GM12878 (cell line): ENCODE measurements around the gene PDE7B. TPM values are rescaled to one million over a fixed set of nuclear protein-coding genes. Genes with fewer than 3 reads are reported as not detected.

Experiments used
- ATAC-seq: fragments of 200-7000 bp; cut with Tn5 transposase; 3 replicates; pipeline ENCODE4 v1.9.1; 2020; ENCODE audit warnings: mild to moderate bottlenecking, moderate library complexity
- BruUV-seq: library from RNA; stranded (reverse); fragments of 400-500 nt; replicated peaks from 2 replicates; lab custom pipeline; 2021; lab: Mats Ljungman, UMichigan
- CTCF ChIA-PET: fragments of 300-600 bp; sonication (Branson Sonifier 250); formaldehyde crosslinking; extraction: SDS; loops from one replicate; lab custom pipeline; 2021; ENCODE audit warnings: inconsistent platforms; lab: Yijun Ruan, JAX
- POLR2A ChIA-PET: fragments of 350-600 bp; formaldehyde crosslinking; extraction: SDS; loops from one replicate; lab custom pipeline; 2021; ENCODE audit warnings: inconsistent platforms; lab: Charles Lee
- RAD21 ChIA-PET: fragments of 300-600 bp; sonication (Branson Sonifier 250); formaldehyde crosslinking; loops from one replicate; lab custom pipeline; 2023; ENCODE audit warnings: antibody characterized with exemption; ENCODE audit not compliant: unreplicated experiment; lab: Charles Lee
- SMC1A ChIA-PET: fragments of 300-600 bp; sonication (Branson Sonifier 250); formaldehyde crosslinking; loops from one replicate; lab custom pipeline; 2023; ENCODE audit not compliant: unreplicated experiment, uncharacterized antibody; lab: Charles Lee
- DNase-seq: peaks from one replicate; pipeline ENCODE4 v3.0.0-alpha.2; 2011; ENCODE audit warnings: low read depth, low spot score
- FAIRE-seq: peaks from 3 replicates; lab custom pipeline; 2011; peaks lifted over from hg19 to GRCh38; lab: Jason Lieb, UNC
- H2AFZ ChIP-seq: 2 replicates; pipeline ENCODE4 v1.6.0; 2011; ENCODE audit warnings: low read depth, low read length, control low read depth; ENCODE audit not compliant: control insufficient read depth
- H3K27ac ChIP-seq: 2 replicates; pipeline ENCODE4 v1.5.1; 2011; ENCODE audit warnings: control low read depth; ENCODE audit not compliant: control insufficient read depth, insufficient read depth
- H3K27me3 ChIP-seq, 2 experiments: replicated peaks in 1 of 2; 2 replicates each; pipeline versions ENCODE4 v1.6.0 to v1.6.1; 2011; ENCODE audit warnings: low read length in 1 of 2; ENCODE audit not compliant: control insufficient read depth in 2 of 2, insufficient read depth in 2 of 2
- H3K36me3 ChIP-seq, 2 experiments: 2 replicates each; pipeline ENCODE4 v1.5.1; 2011; ENCODE audit warnings: low read length in 1 of 2; ENCODE audit not compliant: control insufficient read depth in 2 of 2, insufficient read depth in 2 of 2
- H3K4me1 ChIP-seq: 2 replicates; pipeline ENCODE4 v1.6.1; 2011; ENCODE audit warnings: mild to moderate bottlenecking, low read length, moderate library complexity, mixed read lengths; ENCODE audit not compliant: control insufficient read depth, insufficient read depth
- H3K4me2 ChIP-seq: 2 replicates; pipeline ENCODE4 v1.6.0; 2011; ENCODE audit warnings: control low read depth; ENCODE audit not compliant: control insufficient read depth, insufficient read depth
- H3K4me3 ChIP-seq: fragments of 200-600 bp; sonication (generic); 2 replicates; pipeline ENCODE4 v1.5.1; 2016
- H3K79me2 ChIP-seq: 2 replicates; pipeline ENCODE4 v1.6.0; 2011; ENCODE audit warnings: low read length; ENCODE audit not compliant: control insufficient read depth, insufficient read depth
- H3K9ac ChIP-seq: 2 replicates; pipeline ENCODE4 v1.8.0; 2011; ENCODE audit warnings: low read length, control low read depth, mixed read lengths; ENCODE audit not compliant: control insufficient read depth, insufficient read depth
- H3K9me3 ChIP-seq: replicated peaks from 3 replicates; pipeline ENCODE4 v1.5.1; 2011; ENCODE audit warnings: mild to moderate bottlenecking, low read length; ENCODE audit not compliant: control insufficient read depth, insufficient read depth
- H4K20me1 ChIP-seq: 2 replicates; pipeline ENCODE4 v1.6.0; 2011; ENCODE audit not compliant: control insufficient read depth, insufficient read depth
- ESRRA ChIP-seq: IDR thresholded peaks from 2 replicates; pipeline ENCODE4 v1.6.1; 2012; ENCODE audit warnings: mild to moderate bottlenecking, low read length, improper control_type of control experiment
- GABPA ChIP-seq: IDR thresholded peaks from 2 replicates; pipeline ENCODE4 v1.6.1; 2014; ENCODE audit warnings: antibody characterized with exemption, low read depth, mild to moderate bottlenecking, inconsistent platforms
- HDGF ChIP-seq: fragments of 450-650 bp; IDR thresholded peaks from 2 replicates; pipeline ENCODE4 v1.6.1; 2016; ENCODE audit warnings: antibody characterized with exemption
- MTA3 ChIP-seq: IDR thresholded peaks from 2 replicates; pipeline ENCODE4 v1.6.1; 2012; ENCODE audit warnings: low read length, inconsistent platforms, borderline replicate concordance
- SREBF2 ChIP-seq: IDR thresholded peaks from 2 replicates; pipeline ENCODE4 v1.6.1; 2012; ENCODE audit warnings: mild to moderate bottlenecking, low read length
- TAF1 ChIP-seq: IDR thresholded peaks from 2 replicates; pipeline ENCODE4 v1.6.1; 2011; ENCODE audit warnings: mild to moderate bottlenecking, low read depth, low read length, borderline replicate concordance
- YBX1 ChIP-seq: fragments of 450-650 bp; IDR thresholded peaks from 2 replicates; pipeline ENCODE4 v1.6.1; 2016; ENCODE audit warnings: antibody characterized with exemption
- ZNF207 ChIP-seq: fragments of 450-650 bp; IDR thresholded peaks from 2 replicates; pipeline ENCODE4 v1.6.1; 2014; ENCODE audit warnings: antibody characterized with exemption, mild to moderate bottlenecking, borderline replicate concordance
- ZNF274 ChIP-seq: IDR thresholded peaks from one replicate; pipeline ENCODE4 v1.8.0; 2011; ENCODE audit not compliant: insufficient read length, insufficient read depth
- WGBS: methylation state at CpG from one replicate; pipeline ENCODE4 v1.1.6; 2016; ENCODE audit warnings: low lambda C conversion rate; ENCODE audit not compliant: insufficient replicate concordance, insufficient coverage; ENCODE audit errors: missing lambda C conversion rate; 5-methylcytosine and 5-hydroxymethylcytosine counted together
- in situ Hi-C: fragments of 300-500 bp; cut with MboI; formaldehyde crosslinking; loops from 9 replicates; pipeline ENCODE4 v1.14.3; 2018; ENCODE audit warnings: mixed read lengths
- intact Hi-C: fragments of 100-400 bp; cut with micrococcal nuclease; formaldehyde crosslinking; loops from one replicate; pipeline ENCODE4 v1.14.2; 2022; ENCODE audit not compliant: unreplicated experiment
- polyA plus RNA-seq, 11 experiments: library from polyadenylated mRNA; depleted of rRNA in 4 of 11; unstranded in 6 of 11; stranded (reverse) in 5 of 11; fragments of >200 nt; fragmentation: Nextera tagmentation in 4 of 11; fragmentation: Illumina TruSeq in 1 of 11; extraction: Ambion mirVana in 4 of 11; extraction: Trizol in 1 of 11; gene quantifications; 1 replicate in 1 of 11; 2 replicates in 10 of 11; pipeline versions ENCODE4 v1.2.1 to v1.2.3, GENCODE V29; 2011 to 2016; ENCODE audit warnings: inconsistent platforms in 2 of 11, missing spikeins in 2 of 11, low read depth in 1 of 11
- total RNA-seq, 4 experiments: library from RNA; depleted of rRNA in 3 of 4; stranded (reverse); fragments of >200 nt in 3 of 4; fragmentation: Illumina TruSeq in 1 of 4; extraction: Trizol in 1 of 4; gene quantifications; 2 replicates each; pipeline versions ENCODE4 v1.2.1 to v1.2.3, GENCODE V29; 2013 to 2021
- TF ChIP-seq, protein P1 (sequence below): fragments of 450-650 bp; IDR thresholded peaks from 2 replicates; pipeline ENCODE4 v1.6.1; 2017; ENCODE audit warnings: mild to moderate bottlenecking, low read depth, inconsistent platforms; ENCODE audit not compliant: poor library complexity, severe bottlenecking
- TF ChIP-seq, protein P2 (sequence below): fragments of 450-650 bp; IDR thresholded peaks from 2 replicates; pipeline ENCODE4 v1.6.1; 2017; ENCODE audit warnings: mild to moderate bottlenecking
- TF ChIP-seq, protein P3 (sequence below): fragments of 450-650 bp; IDR thresholded peaks from 2 replicates; pipeline ENCODE4 v1.6.1; 2016; ENCODE audit warnings: mild to moderate bottlenecking, moderate library complexity, borderline replicate concordance

The PDE7B gene
- total and polyA plus RNA-seq, 10 of the 15 experiments (the other 5 are each of a cell fraction or from before 2014, with no cell fraction given) = not detected

- ChIA-PET SMC1A (interaction anchor here (1.1 kb wide), 1 partner anchor 9 kb away, joined by 3 read pairs; no protein-coding TSS in a partner anchor), RAD21 (no interaction called here)
These were observed 125.1 kb downstream of the PDE7B start for GRCh38 chr6:135976585-135976984.

GRCh38 chr6:135983093-135983492, 131.6 kb downstream of the PDE7B start:
- ATAC-seq (no peak), FAIRE-seq (no peak), DNase-seq (no peak)
- H3K4me1 ChIP-seq = no peaks in the 10 kb centered on the region
- no peaks in the 10 kb centered on the region for H3K36me3 ChIP-seq
- POLR2A ChIA-PET = no interaction called here
- WGBS = under 1% methylated on average over 3 of the region's 3 CpGs
- no peak overlapping the region for H2AFZ ChIP-seq
- H3K27me3 ChIP-seq = no peaks in the 10 kb centered on the region
- RAD21 ChIA-PET = no interaction called here
- H4K20me1 ChIP-seq = no peaks in the 10 kb centered on the region
- no peaks in the 10 kb centered on the region for H3K9me3 ChIP-seq
- H3K4me3 ChIP-seq = no peak overlapping the region
- no peak overlapping the region for H3K27ac ChIP-seq
- in situ Hi-C loops (no loop called here), intact Hi-C loops (no loop called here)
- H3K9ac ChIP-seq = no peak overlapping the region
- no peaks in the 10 kb centered on the region for H3K79me2 ChIP-seq
- CTCF ChIA-PET = no interaction called here
- SMC1A ChIA-PET = no interaction called here
- BruUV-seq = no TSS peak
- H3K4me2 ChIP-seq = no peak overlapping the region
- TF ChIP-seq HDGF (no peak), MTA3 (no peak), YBX1 (no peak), ZNF207 (no peak), ZNF274 (no peak), ESRRA (no peak), SREBF2 (no peak)
- TF ChIP-seq, protein P1, sequence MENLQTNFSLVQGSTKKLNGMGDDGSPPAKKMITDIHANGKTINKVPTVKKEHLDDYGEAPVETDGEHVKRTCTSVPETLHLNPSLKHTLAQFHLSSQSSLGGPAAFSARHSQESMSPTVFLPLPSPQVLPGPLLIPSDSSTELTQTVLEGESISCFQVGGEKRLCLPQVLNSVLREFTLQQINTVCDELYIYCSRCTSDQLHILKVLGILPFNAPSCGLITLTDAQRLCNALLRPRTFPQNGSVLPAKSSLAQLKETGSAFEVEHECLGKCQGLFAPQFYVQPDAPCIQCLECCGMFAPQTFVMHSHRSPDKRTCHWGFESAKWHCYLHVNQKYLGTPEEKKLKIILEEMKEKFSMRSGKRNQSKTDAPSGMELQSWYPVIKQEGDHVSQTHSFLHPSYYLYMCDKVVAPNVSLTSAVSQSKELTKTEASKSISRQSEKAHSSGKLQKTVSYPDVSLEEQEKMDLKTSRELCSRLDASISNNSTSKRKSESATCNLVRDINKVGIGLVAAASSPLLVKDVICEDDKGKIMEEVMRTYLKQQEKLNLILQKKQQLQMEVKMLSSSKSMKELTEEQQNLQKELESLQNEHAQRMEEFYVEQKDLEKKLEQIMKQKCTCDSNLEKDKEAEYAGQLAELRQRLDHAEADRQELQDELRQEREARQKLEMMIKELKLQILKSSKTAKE = no peak
- TF ChIP-seq, protein P2, sequence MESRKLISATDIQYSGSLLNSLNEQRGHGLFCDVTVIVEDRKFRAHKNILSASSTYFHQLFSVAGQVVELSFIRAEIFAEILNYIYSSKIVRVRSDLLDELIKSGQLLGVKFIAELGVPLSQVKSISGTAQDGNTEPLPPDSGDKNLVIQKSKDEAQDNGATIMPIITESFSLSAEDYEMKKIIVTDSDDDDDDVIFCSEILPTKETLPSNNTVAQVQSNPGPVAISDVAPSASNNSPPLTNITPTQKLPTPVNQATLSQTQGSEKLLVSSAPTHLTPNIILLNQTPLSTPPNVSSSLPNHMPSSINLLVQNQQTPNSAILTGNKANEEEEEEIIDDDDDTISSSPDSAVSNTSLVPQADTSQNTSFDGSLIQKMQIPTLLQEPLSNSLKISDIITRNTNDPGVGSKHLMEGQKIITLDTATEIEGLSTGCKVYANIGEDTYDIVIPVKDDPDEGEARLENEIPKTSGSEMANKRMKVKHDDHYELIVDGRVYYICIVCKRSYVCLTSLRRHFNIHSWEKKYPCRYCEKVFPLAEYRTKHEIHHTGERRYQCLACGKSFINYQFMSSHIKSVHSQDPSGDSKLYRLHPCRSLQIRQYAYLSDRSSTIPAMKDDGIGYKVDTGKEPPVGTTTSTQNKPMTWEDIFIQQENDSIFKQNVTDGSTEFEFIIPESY = no peak
- TF ChIP-seq, protein P3, sequence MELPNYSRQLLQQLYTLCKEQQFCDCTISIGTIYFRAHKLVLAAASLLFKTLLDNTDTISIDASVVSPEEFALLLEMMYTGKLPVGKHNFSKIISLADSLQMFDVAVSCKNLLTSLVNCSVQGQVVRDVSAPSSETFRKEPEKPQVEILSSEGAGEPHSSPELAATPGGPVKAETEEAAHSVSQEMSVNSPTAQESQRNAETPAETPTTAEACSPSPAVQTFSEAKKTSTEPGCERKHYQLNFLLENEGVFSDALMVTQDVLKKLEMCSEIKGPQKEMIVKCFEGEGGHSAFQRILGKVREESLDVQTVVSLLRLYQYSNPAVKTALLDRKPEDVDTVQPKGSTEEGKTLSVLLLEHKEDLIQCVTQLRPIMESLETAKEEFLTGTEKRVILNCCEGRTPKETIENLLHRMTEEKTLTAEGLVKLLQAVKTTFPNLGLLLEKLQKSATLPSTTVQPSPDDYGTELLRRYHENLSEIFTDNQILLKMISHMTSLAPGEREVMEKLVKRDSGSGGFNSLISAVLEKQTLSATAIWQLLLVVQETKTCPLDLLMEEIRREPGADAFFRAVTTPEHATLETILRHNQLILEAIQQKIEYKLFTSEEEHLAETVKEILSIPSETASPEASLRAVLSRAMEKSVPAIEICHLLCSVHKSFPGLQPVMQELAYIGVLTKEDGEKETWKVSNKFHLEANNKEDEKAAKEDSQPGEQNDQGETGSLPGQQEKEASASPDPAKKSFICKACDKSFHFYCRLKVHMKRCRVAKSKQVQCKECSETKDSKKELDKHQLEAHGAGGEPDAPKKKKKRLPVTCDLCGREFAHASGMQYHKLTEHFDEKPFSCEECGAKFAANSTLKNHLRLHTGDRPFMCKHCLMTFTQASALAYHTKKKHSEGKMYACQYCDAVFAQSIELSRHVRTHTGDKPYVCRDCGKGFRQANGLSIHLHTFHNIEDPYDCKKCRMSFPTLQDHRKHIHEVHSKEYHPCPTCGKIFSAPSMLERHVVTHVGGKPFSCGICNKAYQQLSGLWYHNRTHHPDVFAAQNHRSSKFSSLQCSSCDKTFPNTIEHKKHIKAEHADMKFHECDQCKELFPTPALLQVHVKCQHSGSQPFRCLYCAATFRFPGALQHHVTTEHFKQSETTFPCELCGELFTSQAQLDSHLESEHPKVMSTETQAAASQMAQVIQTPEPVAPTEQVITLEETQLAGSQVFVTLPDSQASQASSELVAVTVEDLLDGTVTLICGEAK = no peak

More at GRCh38 chr6:135976585-135976984, 125.1 kb downstream of the PDE7B start:
- H3K4me1 ChIP-seq = no peaks in the 10 kb centered on the region
- H3K9ac ChIP-seq = no peak overlapping the region
- H3K27me3 ChIP-seq = no peaks in the 10 kb centered on the region
- H2AFZ ChIP-seq = no peak overlapping the region
- H3K9me3 ChIP-seq = no peaks in the 10 kb centered on the region
- ChIA-PET POLR2A (no interaction called here), CTCF (no interaction called here)
- H3K27ac ChIP-seq = no peak overlapping the region
- H3K36me3 ChIP-seq = no peaks in the 10 kb centered on the region
- TF ChIP-seq TAF1 (no peak), GABPA (no peak)
- DNase-seq (no peak), ATAC-seq (no peak), FAIRE-seq (no peak)
- intact Hi-C loops = no loop called here
- in situ Hi-C loops = no loop called here
- H3K79me2 ChIP-seq = no peaks in the 10 kb centered on the region
- no peak overlapping the region for H3K4me3 ChIP-seq
- no TSS peak for BruUV-seq
- H4K20me1 ChIP-seq = no peaks in the 10 kb centered on the region
- no peak overlapping the region for H3K4me2 ChIP-seq
